Neural progenitor cell (in vitro differentiated cells): ENCODE measurements around the gene IPCEF1.

Experiments used
- CTCF ChIP-seq: fragments of 200-600 bp; sonication (generic); IDR thresholded peaks from 2 replicates; pipeline ENCODE4 v1.5.1; 2017; ENCODE audit warnings: antibody characterized with exemption, mild to moderate bottlenecking
- EZH2phosphoT487 ChIP-seq: fragments of 200-600 bp; sonication (generic); IDR thresholded peaks from 2 replicates; pipeline ENCODE4 v1.6.1; 2017; ENCODE audit warnings: antibody characterized with exemption

- TF ChIP-seq CTCF (no peak), EZH2phosphoT487 (no peak)
Measured at GRCh38 chr6:154247119-154247861, 109.3 kb downstream of the IPCEF1 start.
